ENCODE results near the gene GLS.

DNA sequence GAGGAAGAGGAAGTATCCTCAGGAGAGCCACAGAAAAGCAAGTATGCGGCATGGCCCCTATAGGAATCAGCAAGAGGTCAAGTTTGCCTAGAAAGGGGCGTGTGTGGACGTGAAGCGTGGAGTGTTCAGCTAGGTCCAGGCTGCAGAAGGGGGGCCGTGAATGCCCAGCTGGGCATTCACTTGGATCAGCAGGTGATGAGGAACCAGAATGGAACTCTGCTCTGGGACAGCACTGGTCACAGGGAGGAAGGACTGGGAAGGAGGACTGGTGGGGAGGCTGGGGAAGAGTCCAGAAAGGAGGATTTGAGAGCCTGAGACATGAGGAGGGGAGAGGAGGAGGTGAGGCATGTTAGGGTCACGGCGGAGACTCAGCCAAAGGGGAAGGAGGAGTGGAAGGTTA lies 113.5 kb downstream of the GLS start:
- TF ChIP-seq, protein P1, sequence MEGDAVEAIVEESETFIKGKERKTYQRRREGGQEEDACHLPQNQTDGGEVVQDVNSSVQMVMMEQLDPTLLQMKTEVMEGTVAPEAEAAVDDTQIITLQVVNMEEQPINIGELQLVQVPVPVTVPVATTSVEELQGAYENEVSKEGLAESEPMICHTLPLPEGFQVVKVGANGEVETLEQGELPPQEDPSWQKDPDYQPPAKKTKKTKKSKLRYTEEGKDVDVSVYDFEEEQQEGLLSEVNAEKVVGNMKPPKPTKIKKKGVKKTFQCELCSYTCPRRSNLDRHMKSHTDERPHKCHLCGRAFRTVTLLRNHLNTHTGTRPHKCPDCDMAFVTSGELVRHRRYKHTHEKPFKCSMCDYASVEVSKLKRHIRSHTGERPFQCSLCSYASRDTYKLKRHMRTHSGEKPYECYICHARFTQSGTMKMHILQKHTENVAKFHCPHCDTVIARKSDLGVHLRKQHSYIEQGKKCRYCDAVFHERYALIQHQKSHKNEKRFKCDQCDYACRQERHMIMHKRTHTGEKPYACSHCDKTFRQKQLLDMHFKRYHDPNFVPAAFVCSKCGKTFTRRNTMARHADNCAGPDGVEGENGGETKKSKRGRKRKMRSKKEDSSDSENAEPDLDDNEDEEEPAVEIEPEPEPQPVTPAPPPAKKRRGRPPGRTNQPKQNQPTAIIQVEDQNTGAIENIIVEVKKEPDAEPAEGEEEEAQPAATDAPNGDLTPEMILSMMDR (IDR thresholded peaks at IDR 0.05): no peak
- no peak for TF ChIP-seq POLR2AphosphoS5 (IDR thresholded peaks at IDR 0.05; ENCODE audit: insufficient read depth in 1 of 2, low read depth in 1 of 2)

Data from vagina (tissue), 2 donors.